GM21423 (cell line): ENCODE data around the gene CX3CL1.
"Not testable (repeated sequence)": the region's sequence is repeated elsewhere in the genome, so short reads cannot be mapped to it uniquely, and the experiment has no call there.

Source experiments
- ATAC-seq: cut with Tn5 transposase; IDR thresholded peaks from one replicate; pipeline ENCODE4 v1.9.1; 2021; ENCODE audit warnings: mild to moderate bottlenecking, moderate library complexity; ENCODE audit not compliant: unreplicated experiment

The CX3CL1 gene

GRCh38 chr16:57356547-57356946 is 15.7 kb upstream of the CX3CL1 start:
- ATAC-seq: no peak

GRCh38 chr16:57357330-57358085 is 14.8 kb upstream of the CX3CL1 start:
- no peak for ATAC-seq

- no peak for ATAC-seq
These were observed 14.2 kb upstream of the CX3CL1 start for GRCh38 chr16:57358086-57358420.

GRCh38 chr16:57358527-57359095 is 13.7 kb upstream of the CX3CL1 start, which contains the start of gene CCL22:
Gene CCL22 (plus strand): TSS chr16:57358783. CDS start chr16:57358817, 34 bp downstream.
- ATAC-seq: peak; percentile 53

GRCh38 chr16:57360321-57360935 is 11.9 kb upstream of the CX3CL1 start:
- no peak for ATAC-seq

DNA sequence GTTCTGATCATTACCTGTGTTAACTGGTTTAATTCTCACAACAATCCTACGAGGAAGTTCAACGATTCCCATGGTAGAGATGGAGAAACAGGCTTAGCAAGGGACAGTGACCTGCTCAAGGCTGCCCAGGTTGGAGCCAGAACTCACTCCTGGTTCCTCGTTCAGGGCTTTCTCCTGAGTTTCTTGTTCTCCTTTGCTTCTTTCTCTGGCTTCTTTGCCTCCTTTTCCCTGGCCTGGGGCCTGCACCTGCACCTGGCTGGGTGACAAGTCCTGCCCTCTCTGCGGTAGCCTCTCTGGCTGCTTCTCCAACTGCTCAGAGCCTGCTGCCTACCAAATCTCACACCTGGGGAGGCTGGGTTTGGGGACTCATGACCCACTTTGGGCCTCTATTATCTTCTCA is 10.9 kb upstream of the CX3CL1 start:
- ATAC-seq: no peak

DNA sequence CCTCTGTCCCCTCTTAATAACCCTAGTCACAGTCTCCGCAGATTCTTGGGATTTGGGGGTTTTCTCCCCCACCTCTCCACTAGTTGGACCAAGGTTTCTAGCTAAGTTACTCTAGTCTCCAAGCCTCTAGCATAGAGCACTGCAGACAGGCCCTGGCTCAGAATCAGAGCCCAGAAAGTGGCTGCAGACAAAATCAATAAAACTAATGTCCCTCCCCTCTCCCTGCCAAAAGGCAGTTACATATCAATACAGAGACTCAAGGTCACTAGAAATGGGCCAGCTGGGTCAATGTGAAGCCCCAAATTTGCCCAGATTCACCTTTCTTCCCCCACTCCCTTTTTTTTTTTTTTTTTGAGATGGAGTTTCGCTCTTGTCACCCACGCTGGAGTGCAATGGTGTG is 8.1 kb upstream of the CX3CL1 start:
- no peak for ATAC-seq

DNA sequence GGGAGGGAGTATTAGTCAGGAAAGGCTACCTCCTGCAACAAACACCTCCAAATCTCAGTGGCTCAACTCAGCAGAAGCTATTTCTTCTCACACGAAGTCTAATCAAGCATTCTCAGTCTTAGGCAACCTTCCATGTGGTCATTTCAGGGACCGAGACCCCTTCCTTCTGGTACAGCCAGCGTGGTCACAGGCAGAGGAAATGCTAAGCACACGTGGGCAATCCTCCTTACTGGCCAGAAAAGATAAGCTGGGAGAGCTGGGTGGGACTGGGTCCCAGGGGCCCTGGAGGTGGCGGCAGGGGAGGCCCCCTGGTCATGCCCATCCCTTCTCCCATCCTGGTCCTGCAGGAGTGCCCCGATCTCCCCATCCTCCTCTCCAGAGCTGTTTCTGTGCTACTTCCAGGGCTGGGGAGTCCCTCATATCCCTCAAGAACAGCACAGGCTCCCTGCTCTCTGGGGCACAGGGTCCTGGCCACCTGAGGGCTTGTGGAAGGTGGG is 5.7 kb upstream of the CX3CL1 start:
- no peak for ATAC-seq

- ATAC-seq: no peak
These were observed 5.1 kb upstream of the CX3CL1 start for GRCh38 chr16:57367116-57367752.

DNA sequence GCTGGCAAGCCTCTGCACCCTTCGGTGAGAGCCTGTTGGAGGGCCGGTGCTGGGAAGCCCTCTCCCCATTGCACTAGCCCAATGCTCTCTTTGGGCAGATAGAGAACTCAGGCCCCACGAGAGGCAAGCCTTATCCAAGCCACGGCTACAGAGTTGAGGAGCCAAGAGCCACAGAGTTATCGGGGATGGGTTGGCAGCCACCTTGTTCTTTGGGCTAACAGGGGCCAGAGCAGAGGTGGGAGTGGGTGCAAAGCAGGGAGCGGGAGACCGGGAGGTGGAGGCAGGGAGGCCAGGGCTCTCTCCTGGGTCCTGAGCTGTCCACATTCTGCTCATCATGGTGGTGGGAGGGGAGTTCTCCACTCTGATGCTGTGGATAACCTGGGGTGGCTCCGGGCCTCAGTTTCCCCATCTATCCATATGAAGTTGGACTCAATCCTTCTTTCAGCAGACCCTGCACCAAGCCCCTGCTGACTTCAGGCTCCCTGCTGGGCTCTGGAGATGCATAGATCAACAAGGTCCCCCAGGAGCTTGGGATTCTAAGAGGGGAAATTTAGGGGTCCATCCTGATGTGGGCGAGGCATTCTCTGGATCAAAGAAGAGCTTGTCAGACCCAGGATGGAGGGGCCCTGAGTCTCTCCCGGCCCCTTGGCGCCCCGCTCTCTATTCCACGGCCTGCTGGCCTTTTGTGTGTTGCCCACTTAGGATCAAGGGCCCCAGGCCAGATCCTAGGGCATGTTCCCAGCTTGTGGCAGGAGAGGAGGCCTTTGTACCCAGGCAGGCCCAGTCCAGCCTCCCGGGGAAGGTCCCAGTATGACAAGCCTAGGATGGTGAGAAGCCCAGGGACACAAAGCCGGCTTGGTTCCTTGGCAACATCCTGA is 557 bp upstream of the CX3CL1 start:
- ATAC-seq: no peak

DNA sequence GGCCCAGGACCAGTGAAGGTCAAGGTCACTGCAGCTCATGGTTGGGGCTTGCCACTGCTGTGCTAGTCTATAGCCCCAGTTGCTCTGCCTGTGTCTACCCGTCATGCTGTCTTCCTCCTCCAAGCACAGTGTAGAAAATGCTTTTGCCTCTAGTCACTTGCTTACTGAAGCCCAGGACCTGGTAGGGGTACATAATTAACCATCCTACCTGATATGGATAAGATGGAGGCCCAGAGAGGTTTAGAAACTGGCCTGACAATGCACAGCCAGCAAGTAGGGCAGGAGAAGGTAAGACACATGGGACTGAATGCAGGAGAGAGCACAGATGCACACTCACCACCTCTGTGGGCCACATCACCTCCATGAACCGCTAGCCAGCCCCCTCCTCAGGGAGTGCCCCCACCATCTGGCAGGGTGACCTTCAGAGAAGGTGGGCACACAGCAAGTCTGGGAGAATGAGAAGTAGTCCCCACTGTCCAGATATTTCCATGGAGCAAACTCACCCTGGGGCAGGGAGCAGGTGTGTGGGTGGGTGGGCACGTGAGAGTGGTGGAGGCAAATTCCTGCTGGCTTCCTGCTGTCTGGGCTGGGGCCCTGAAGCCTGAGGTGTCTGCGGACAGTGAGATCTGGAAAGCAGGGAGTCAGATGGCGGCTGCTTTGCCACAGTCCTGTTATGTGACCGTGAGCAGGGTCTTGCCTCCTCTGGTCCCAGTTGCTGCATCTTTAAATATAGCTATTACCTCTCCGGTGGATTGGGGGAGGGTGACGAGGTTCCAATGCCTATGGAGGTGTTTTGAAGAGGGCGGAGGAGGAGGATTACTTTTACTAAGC is 1.0 kb downstream of the CX3CL1 start:
- ATAC-seq: no peak

GRCh38 chr16:57374067-57374534 is 1.8 kb downstream of the CX3CL1 start:
- no peak for ATAC-seq

DNA sequence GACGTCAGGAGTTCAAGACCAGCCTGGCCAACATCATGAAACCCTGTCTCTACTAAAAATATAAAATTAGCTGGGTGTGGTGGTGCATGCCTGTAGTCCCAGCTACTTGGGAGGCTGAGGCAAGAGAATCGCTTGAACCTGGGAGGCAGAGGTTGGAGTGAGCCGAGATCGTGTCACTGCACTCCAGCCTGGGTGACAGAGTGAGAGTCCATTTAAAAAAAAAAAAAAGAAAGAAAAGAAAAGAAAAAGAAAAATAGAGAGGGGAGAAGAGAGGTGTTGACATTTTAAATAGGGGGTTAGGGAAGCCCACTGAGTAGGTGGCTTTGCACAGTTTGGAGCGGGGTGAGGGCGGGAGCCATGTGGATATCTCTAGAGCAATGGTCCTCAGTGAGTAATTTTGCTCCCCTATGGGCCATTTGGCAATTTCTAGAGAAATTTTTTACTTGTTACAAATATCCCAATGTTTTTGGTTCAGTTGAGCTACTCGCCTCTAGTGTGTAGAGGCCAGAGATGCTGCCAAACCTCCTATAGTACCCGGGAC is 2.7 kb downstream of the CX3CL1 start:
- not testable (repeated sequence) for ATAC-seq

DNA sequence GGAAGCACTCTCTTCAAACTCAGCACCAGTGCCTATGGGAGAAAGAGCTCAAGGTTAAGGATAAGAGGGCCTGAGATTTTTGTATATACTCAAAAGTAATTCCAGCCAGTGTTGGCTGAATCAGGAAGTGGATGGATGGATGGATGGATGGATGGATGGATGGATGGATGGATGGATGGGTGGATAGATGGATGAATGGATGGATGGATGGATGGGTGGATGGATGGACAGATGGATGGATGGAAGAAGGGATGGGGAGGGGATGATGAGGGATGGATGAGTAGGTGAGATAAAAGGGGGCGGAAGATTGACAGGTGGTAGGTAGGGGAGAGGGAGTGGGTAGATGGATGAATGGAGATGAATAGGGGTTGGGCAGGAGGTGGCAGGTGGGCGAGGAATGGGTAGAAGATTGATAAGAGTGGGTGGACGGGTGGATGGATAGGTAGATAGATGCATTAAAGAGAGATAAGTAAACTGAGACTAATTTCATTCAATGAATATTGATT is 4.1 kb downstream of the CX3CL1 start:
- ATAC-seq: no peak

- peak; percentile 67 for ATAC-seq
These were observed 5.0 kb downstream of the CX3CL1 start for GRCh38 chr16:57377080-57377841.

DNA sequence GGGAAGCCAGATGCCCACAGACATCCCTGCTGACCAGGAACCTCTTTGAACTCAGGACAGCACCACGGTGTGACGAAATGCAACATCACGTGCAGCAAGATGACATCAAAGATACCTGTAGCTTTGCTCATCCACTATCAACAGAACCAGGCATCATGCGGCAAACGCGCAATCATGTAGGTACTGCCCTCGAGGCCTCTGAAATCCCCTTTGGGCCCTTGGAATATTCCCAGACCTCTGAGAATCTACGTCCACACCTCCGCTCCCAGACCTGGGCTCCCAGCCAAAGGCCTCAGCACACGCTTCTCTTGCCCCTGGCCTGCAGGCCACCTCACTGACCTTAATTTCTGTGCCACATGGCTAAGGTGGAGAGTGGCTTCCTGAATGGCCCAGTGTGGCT is 7.3 kb downstream of the CX3CL1 start:
- ATAC-seq: no peak

GRCh38 chr16:57380671-57381462 is 8.6 kb downstream of the CX3CL1 start:
- no peak for ATAC-seq
